ENCODE data around the gene PVR. TPM values are rescaled to one million over a fixed set of nuclear protein-coding genes. Genes with fewer than 3 reads are reported as not detected.
A peak's percentile ranks its signal among the peaks of the same experiment; 100 is the strongest.

Gene PVR
- total RNA-seq, 1 donor from 2014 or later: 102 TPM

GRCh38 chr19:44636439-44637389 lies 7.0 kb upstream of the PVR start:
- DNase-seq (ENCODE audit: low read depth) (no peak), FAIRE-seq (no peak)
- H3K27me3 ChIP-seq (ENCODE audit: control insufficient read depth, insufficient read depth, low read length): no peaks in the 10 kb centered on the region
- TF ChIP-seq, protein P1, sequence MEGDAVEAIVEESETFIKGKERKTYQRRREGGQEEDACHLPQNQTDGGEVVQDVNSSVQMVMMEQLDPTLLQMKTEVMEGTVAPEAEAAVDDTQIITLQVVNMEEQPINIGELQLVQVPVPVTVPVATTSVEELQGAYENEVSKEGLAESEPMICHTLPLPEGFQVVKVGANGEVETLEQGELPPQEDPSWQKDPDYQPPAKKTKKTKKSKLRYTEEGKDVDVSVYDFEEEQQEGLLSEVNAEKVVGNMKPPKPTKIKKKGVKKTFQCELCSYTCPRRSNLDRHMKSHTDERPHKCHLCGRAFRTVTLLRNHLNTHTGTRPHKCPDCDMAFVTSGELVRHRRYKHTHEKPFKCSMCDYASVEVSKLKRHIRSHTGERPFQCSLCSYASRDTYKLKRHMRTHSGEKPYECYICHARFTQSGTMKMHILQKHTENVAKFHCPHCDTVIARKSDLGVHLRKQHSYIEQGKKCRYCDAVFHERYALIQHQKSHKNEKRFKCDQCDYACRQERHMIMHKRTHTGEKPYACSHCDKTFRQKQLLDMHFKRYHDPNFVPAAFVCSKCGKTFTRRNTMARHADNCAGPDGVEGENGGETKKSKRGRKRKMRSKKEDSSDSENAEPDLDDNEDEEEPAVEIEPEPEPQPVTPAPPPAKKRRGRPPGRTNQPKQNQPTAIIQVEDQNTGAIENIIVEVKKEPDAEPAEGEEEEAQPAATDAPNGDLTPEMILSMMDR (IDR thresholded peaks at IDR 0.05; ENCODE audit: insufficient read depth, low read length, severe bottlenecking): no peak
- no peak overlapping the region for H3K4me3 ChIP-seq (ENCODE audit: low read depth, low read length)
- no peaks in the 10 kb centered on the region for H3K36me3 ChIP-seq (ENCODE audit: control insufficient read depth, insufficient read depth, low read length)

DNA sequence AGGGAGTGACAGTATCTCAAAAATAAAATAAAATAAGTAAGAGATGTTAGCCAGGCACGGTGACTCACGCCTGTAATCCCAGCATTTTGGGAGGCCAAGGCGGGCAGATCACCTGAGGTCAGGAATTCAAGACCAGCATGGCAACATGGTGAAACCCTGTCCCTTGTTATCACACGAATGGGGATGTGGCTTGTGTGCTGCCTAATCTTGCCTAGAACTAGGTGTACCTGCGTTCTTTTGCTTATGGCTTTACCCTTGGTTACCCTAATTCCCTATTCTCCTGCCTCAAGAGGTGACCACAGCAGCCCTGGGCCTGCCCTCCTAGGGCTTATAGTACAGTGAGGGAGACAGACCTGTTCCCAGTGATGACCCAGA lies 6.3 kb upstream of the PVR start:
- Histone ChIP-seq H3K27me3 (ENCODE audit: control insufficient read depth, insufficient read depth, low read length) (no peaks in the 10 kb centered on the region), H3K4me3 (ENCODE audit: low read depth, low read length) (no peak overlapping the region), H3K36me3 (ENCODE audit: control insufficient read depth, insufficient read depth, low read length) (no peaks in the 10 kb centered on the region)
- no peak for FAIRE-seq
- TF ChIP-seq, protein P1 (IDR thresholded peaks at IDR 0.05; ENCODE audit: insufficient read depth, low read length, severe bottlenecking): no peak
- DNase-seq (ENCODE audit: low read depth): no peak

- TF ChIP-seq, protein P1 (IDR thresholded peaks at IDR 0.05; ENCODE audit: insufficient read depth, low read length, severe bottlenecking): no peak
- no peaks in the 10 kb centered on the region for H3K27me3 ChIP-seq (ENCODE audit: control insufficient read depth, insufficient read depth, low read length)
- H3K36me3 ChIP-seq (ENCODE audit: control insufficient read depth, insufficient read depth, low read length): no peaks in the 10 kb centered on the region
- FAIRE-seq: no peak
- H3K4me3 ChIP-seq (ENCODE audit: low read depth, low read length): no peak overlapping the region
- peak; percentile 62 for DNase-seq (ENCODE audit: low read depth)
Measured at GRCh38 chr19:44640518-44640917, 3.2 kb upstream of the PVR start.

DNA sequence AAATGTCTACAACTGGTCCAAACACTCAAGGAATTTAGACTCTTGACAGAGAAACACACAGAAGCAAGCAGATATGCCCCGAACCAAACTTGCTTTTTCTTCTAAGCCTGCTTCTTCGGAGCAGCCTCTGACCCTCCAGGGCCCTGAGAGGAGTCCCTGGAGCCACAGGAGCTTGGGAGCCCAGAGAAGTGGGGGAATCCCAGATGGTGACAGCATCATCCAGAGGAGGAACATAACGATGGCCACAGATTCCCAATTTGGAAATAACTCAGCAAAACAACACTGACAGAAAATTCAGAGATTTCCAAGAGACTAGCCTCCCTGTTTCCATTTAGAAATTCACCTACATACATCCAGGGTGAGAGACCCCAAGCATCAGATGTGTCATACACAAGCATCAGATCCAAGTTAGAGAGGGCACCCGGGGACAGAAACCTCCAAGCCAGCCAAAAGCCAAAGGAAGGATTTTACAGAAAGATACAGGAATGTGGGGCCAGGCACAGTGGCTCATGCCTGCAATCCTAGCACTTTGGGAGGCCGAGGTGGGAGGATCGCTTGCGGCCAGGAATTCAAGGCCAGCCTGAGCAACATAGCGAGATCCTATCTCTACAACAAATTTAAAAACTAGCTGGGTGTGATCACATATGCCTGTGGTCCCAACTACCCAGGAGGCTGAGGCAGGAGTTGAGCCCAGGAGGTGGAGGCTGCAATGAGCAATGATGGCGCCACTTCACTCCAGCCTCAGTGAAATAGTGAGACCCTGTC lies 2.0 kb upstream of the PVR start:
- FAIRE-seq: no peak
- Histone ChIP-seq H3K4me3 (ENCODE audit: low read depth, low read length) (no peak overlapping the region), H3K27me3 (ENCODE audit: control insufficient read depth, insufficient read depth, low read length) (no peaks in the 10 kb centered on the region), H3K36me3 (ENCODE audit: control insufficient read depth, insufficient read depth, low read length) (peaks cover 1% of the 10 kb centered on the region)
- DNase-seq (ENCODE audit: low read depth): no peak
- TF ChIP-seq, protein P1 (IDR thresholded peaks at IDR 0.05; ENCODE audit: insufficient read depth, low read length, severe bottlenecking): no peak

DNA sequence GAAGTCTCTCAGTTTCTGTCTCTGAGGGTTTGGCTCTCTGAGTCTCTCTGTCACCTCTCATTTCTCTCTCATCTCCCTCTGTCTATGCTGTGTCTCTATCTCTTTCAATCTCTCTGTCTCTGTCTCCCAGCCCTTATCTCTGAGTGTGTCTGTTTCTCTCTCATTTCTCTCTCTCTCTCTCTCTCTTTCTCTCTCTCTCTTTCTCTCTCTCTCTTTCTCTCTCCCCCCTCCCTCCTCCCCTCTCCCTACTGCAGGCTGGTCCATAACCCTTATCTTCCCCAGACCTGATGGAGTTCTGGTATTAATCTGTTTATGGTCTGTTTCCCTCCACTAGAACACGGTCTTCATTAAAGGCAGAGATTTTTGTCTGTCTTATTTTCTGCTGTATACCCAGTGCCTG lies 1.3 kb upstream of the PVR start:
- Histone ChIP-seq H3K4me3 (ENCODE audit: low read depth, low read length) (no peak overlapping the region), H3K27me3 (ENCODE audit: control insufficient read depth, insufficient read depth, low read length) (no peaks in the 10 kb centered on the region), H3K36me3 (ENCODE audit: control insufficient read depth, insufficient read depth, low read length) (peaks cover 5% of the 10 kb centered on the region)
- TF ChIP-seq, protein P1 (IDR thresholded peaks at IDR 0.05; ENCODE audit: insufficient read depth, low read length, severe bottlenecking): no peak
- FAIRE-seq (no peak), DNase-seq (ENCODE audit: low read depth) (no peak)

Data from bronchial epithelial cell (primary cell).